GM12864 (cell line): ENCODE measurements around the gene ZFP64.

ENCODE experiments used
- DNase-seq: peaks from one replicate; pipeline ENCODE4 v3.0.0-alpha.2; 2011; ENCODE audit warnings: low read depth
- H3K4me3 ChIP-seq: 2 replicates; pipeline ENCODE4 v1.5.1; 2011; ENCODE audit warnings: mild to moderate bottlenecking, low read depth, low read length, control low read depth
- CTCF ChIP-seq: IDR thresholded peaks from 2 replicates; pipeline ENCODE4 v1.5.1; 2011; ENCODE audit warnings: low read depth, mild to moderate bottlenecking, moderate library complexity, low read length, control low read depth, inconsistent platforms; ENCODE audit errors: missing control alignments

Gene ZFP64

DNA sequence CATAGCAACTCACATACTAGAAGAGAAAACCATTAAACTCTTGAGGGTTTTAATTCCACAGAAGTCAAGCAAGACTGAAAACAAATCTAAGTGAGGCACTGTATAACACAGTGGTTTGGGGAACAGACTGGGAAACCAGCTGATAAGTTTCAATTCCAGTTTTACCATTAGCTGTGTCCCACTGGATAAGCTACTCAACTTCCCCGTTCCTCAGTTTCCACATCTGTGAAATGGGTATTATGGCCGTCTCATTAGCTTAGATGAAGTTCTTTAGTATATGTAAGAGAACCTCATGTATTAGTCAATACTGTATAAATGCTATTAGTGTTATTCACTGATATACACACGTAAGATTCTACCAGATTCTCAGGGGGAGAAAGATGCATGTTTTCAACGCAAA lies 89.0 kb downstream of the ZFP64 start:
- no peak for TF ChIP-seq CTCF
- no peak for DNase-seq
- no peak overlapping the region for H3K4me3 ChIP-seq

- H3K4me3 ChIP-seq, result no peak overlapping the region
- DNase-seq, result no peak
- TF ChIP-seq CTCF, result no peak
Measured at GRCh38 chr20:52102126-52102525, 89.5 kb downstream of the ZFP64 start.
